H1 (cell line): Measurements from ENCODE around the gene TMEM44. TPM values are rescaled to one million over a fixed set of nuclear protein-coding genes. Genes with fewer than 3 reads are reported as not detected.

Experiments used
- CTCF ChIA-PET: fragments of 300-600 bp; sonication (Branson Sonifier 250); formaldehyde crosslinking; loops from one replicate; lab custom pipeline; 2021; ENCODE audit not compliant: partially characterized antibody; lab: Charles Lee
- POLR2A ChIA-PET: fragments of 300-600 bp; sonication (Branson Sonifier 250); formaldehyde crosslinking; loops from one replicate; lab custom pipeline; 2021; ENCODE audit warnings: inconsistent platforms; ENCODE audit not compliant: partially characterized antibody; lab: Charles Lee
- DNase-seq, 2 experiments: peaks; one replicate each; pipeline versions ENCODE4 v3.0.0 to v3.0.0-alpha.2; 2010 to 2022; ENCODE audit warnings: low spot score in 2 of 2, low read depth in 1 of 2, mixed read lengths in 1 of 2
- FAIRE-seq: peaks from 2 replicates; lab custom pipeline; 2011; peaks lifted over from hg19 to GRCh38; lab: Jason Lieb, UNC
- H2AFZ ChIP-seq: 2 replicates; pipeline ENCODE4 v1.8.1; 2012; ENCODE audit warnings: low read length, inconsistent platforms
- H2AK5ac ChIP-seq: 2 replicates; pipeline ENCODE4 v1.6.1; 2013; ENCODE audit warnings: low read depth, low read length
- H2BK120ac ChIP-seq: replicated peaks from 2 replicates; pipeline ENCODE3; 2013; ENCODE audit warnings: low read depth, low read length, inconsistent platforms
- H2BK12ac ChIP-seq: 2 replicates; pipeline ENCODE4 v1.6.1; 2013; ENCODE audit warnings: low read depth, low read length
- H2BK15ac ChIP-seq: 2 replicates; pipeline ENCODE4 v1.6.1; 2013; ENCODE audit warnings: low read length
- H2BK20ac ChIP-seq: 2 replicates; pipeline ENCODE4 v1.6.1; 2013; ENCODE audit warnings: low read length
- H2BK5ac ChIP-seq: 2 replicates; pipeline ENCODE4 v1.6.1; 2013; ENCODE audit warnings: low read depth, low read length
- H3K14ac ChIP-seq: 2 replicates; pipeline ENCODE4 v1.6.1; 2013; ENCODE audit warnings: inconsistent platforms; ENCODE audit not compliant: insufficient read length
- H3K18ac ChIP-seq: 2 replicates; pipeline ENCODE4 v1.6.1; 2013; ENCODE audit warnings: low read length; ENCODE audit errors: extremely low read depth
- H3K23ac ChIP-seq: 2 replicates; pipeline ENCODE4 v1.6.1; 2013; ENCODE audit warnings: inconsistent platforms; ENCODE audit not compliant: insufficient read length
- H3K23me2 ChIP-seq: 2 replicates; pipeline ENCODE4 v1.6.1; 2013; ENCODE audit warnings: low read depth, low read length
- H3K27ac ChIP-seq: 2 replicates; pipeline ENCODE4 v1.6.1; 2011; ENCODE audit warnings: low read depth, low read length, inconsistent platforms
- H3K27me3 ChIP-seq, 4 experiments: replicated peaks in 1 of 4; 1 replicate in 1 of 4; 2 replicates in 3 of 4; pipeline versions ENCODE4 v1.6.1 to v1.8.1; 2011 to 2013; ENCODE audit warnings: low read length in 3 of 4, mild to moderate bottlenecking in 3 of 4, inconsistent platforms in 2 of 4, mixed read lengths in 2 of 4, moderate library complexity in 1 of 4; ENCODE audit not compliant: control insufficient read depth in 3 of 4, insufficient read depth in 3 of 4; ENCODE audit errors: extremely low read depth in 1 of 4
- H3K36me3 ChIP-seq, 4 experiments: 2 replicates each; pipeline versions ENCODE4 v1.6.1 to v1.8.1; 2011 to 2013; ENCODE audit warnings: mild to moderate bottlenecking in 4 of 4, low read length in 3 of 4, moderate library complexity in 2 of 4, control low read depth in 1 of 4, inconsistent platforms in 1 of 4; ENCODE audit not compliant: insufficient read depth in 4 of 4, control insufficient read depth in 2 of 4
- H3K4ac ChIP-seq: replicated peaks from 2 replicates; pipeline ENCODE3; 2013; ENCODE audit warnings: low read length, low read depth, mixed read lengths, inconsistent platforms; ENCODE audit not compliant: insufficient read length
- H3K4me1 ChIP-seq, 4 experiments: replicated peaks in 1 of 4; 1 replicate in 1 of 4; 2 replicates in 3 of 4; pipeline versions ENCODE4 v1.6.1 to v1.8.1; 2011 to 2013; ENCODE audit warnings: low read length in 3 of 4, inconsistent platforms in 2 of 4, mixed read lengths in 1 of 4; ENCODE audit not compliant: insufficient read depth in 4 of 4, control insufficient read depth in 3 of 4
- H3K4me2 ChIP-seq, 2 experiments: 2 replicates each; pipeline versions ENCODE4 v1.6.1 to v1.8.1; 2011 to 2013; ENCODE audit warnings: low read depth in 2 of 2, low read length in 2 of 2, control low read depth in 1 of 2, inconsistent platforms in 1 of 2, mild to moderate bottlenecking in 1 of 2; ENCODE audit not compliant: insufficient read depth in 1 of 2
- H3K4me3 ChIP-seq, 4 experiments: fragments of 200-600, 300-600 bp in 1 of 4; sonication (generic), shearing (Covaris generic), sonication (Bioruptor Twin) in 1 of 4; 2 replicates each; pipeline versions ENCODE4 v1.5.1 to v1.8.1; 2011 to 2016; ENCODE audit warnings: low read length in 4 of 4, low read depth in 3 of 4, control low read depth in 2 of 4, inconsistent platforms in 2 of 4, mild to moderate bottlenecking in 2 of 4, mixed read lengths in 1 of 4, moderate library complexity in 1 of 4; ENCODE audit not compliant: insufficient read depth in 2 of 4; ENCODE audit errors: extremely low read depth in 1 of 4
- H3K56ac ChIP-seq: replicated peaks from 2 replicates; pipeline ENCODE3; 2013; ENCODE audit warnings: low read depth, mild to moderate bottlenecking, mixed read lengths, low read length, inconsistent platforms; ENCODE audit not compliant: insufficient read length
- H3K79me1 ChIP-seq: 2 replicates; pipeline ENCODE4 v1.6.1; 2013; ENCODE audit warnings: low read depth, low read length, control low read depth
- H3K79me2 ChIP-seq, 2 experiments: 2 replicates each; pipeline versions ENCODE4 v1.6.1 to v1.8.1; 2012 to 2013; ENCODE audit warnings: low read length in 2 of 2, mild to moderate bottlenecking in 2 of 2, inconsistent platforms in 1 of 2; ENCODE audit not compliant: insufficient read depth in 2 of 2, control insufficient read depth in 1 of 2
- H3K9ac ChIP-seq, 4 experiments: replicated peaks in 1 of 4; 1 replicate in 1 of 4; 2 replicates in 3 of 4; pipeline versions ENCODE4 v1.6.1 to v1.8.1; 2011 to 2013; ENCODE audit warnings: low read depth in 3 of 4, low read length in 3 of 4, control low read depth in 2 of 4, mild to moderate bottlenecking in 2 of 4, moderate library complexity in 2 of 4, inconsistent platforms in 1 of 4; ENCODE audit errors: extremely low read depth in 1 of 4
- H3K9me3 ChIP-seq, 2 experiments: 2 replicates each; pipeline versions ENCODE4 v1.6.1 to v1.8.1; 2012 to 2013; ENCODE audit warnings: mild to moderate bottlenecking in 2 of 2, moderate library complexity in 2 of 2, control low read depth in 1 of 2, inconsistent platforms in 1 of 2, low read depth in 1 of 2, low read length in 1 of 2, mixed read lengths in 1 of 2; ENCODE audit not compliant: insufficient read depth in 2 of 2
- H4K20me1 ChIP-seq, 2 experiments: replicated peaks in 1 of 2; 2 replicates each; pipeline versions ENCODE3 to v1.8.1; 2011 to 2013; ENCODE audit warnings: inconsistent platforms in 2 of 2, low read length in 2 of 2, mild to moderate bottlenecking in 1 of 2; ENCODE audit not compliant: insufficient read depth in 2 of 2, control insufficient read depth in 1 of 2
- H4K5ac ChIP-seq: 2 replicates; pipeline ENCODE4 v1.6.1; 2013; ENCODE audit warnings: low read length, low read depth, mixed read lengths, inconsistent platforms; ENCODE audit not compliant: insufficient read length
- H4K8ac ChIP-seq: 2 replicates; pipeline ENCODE4 v1.8.0; 2013; ENCODE audit warnings: mild to moderate bottlenecking, moderate library complexity, low read length, inconsistent platforms; ENCODE audit not compliant: insufficient read depth; ENCODE audit errors: extremely low read depth
- H4K91ac ChIP-seq: replicated peaks from 2 replicates; pipeline ENCODE3; 2013; ENCODE audit warnings: low read length, mixed read lengths, inconsistent platforms; ENCODE audit not compliant: insufficient read length
- BCL11A ChIP-seq, 2 experiments: IDR thresholded peaks; one replicate each; pipeline ENCODE4 v1.6.1; 2011; ENCODE audit warnings: low read depth in 2 of 2, low read length in 2 of 2, mild to moderate bottlenecking in 2 of 2
- CEBPB ChIP-seq: IDR thresholded peaks from 2 replicates; pipeline ENCODE4 v1.6.1; 2012; ENCODE audit warnings: low read depth, low read length
- CHD2 ChIP-seq: IDR thresholded peaks from 2 replicates; pipeline ENCODE4 v1.6.1; 2012; ENCODE audit warnings: low read length, improper control_type of control experiment
- CREB1 ChIP-seq: IDR thresholded peaks from 2 replicates; pipeline ENCODE4 v1.6.1; 2012; ENCODE audit warnings: inconsistent platforms
- EP300 ChIP-seq, 2 experiments: IDR thresholded peaks; 1 replicate in 1 of 2; 2 replicates in 1 of 2; pipeline ENCODE4 v1.6.1; 2011 to 2012; ENCODE audit warnings: low read depth in 2 of 2, low read length in 2 of 2, mild to moderate bottlenecking in 2 of 2, borderline replicate concordance in 1 of 2, inconsistent platforms in 1 of 2, moderate library complexity in 1 of 2
- HDAC6 ChIP-seq: IDR thresholded peaks from one replicate; pipeline ENCODE4 v1.7.1; 2012; ENCODE audit warnings: low read depth, mild to moderate bottlenecking, inconsistent platforms, low read length, moderate library complexity
- POLR2A ChIP-seq, 2 experiments: IDR thresholded peaks; 1 replicate in 1 of 2; 2 replicates in 1 of 2; pipeline ENCODE4 v1.6.1; 2011; ENCODE audit warnings: low read depth in 2 of 2, low read length in 2 of 2, mild to moderate bottlenecking in 2 of 2; ENCODE audit errors: control extremely low read depth in 1 of 2
- POU5F1 ChIP-seq: IDR thresholded peaks from 2 replicates; pipeline ENCODE4 v1.6.1; 2011; ENCODE audit warnings: low read depth, mild to moderate bottlenecking, low read length, moderate library complexity
- RAD21 ChIP-seq, 2 experiments: IDR thresholded peaks in 1 of 2; conservative IDR thresholded peaks in 1 of 2; 2 replicates each; pipeline ENCODE4 v1.6.1; 2011; ENCODE audit warnings: low read depth in 2 of 2, low read length in 2 of 2, improper control_type of control experiment in 1 of 2, inconsistent platforms in 1 of 2, mild to moderate bottlenecking in 1 of 2, moderate library complexity in 1 of 2
- RXRA ChIP-seq: IDR thresholded peaks from 2 replicates; pipeline ENCODE4 v1.6.1; 2011; ENCODE audit warnings: low read depth, mild to moderate bottlenecking, low read length, moderate library complexity; ENCODE audit not compliant: insufficient read depth
- SP1 ChIP-seq: IDR thresholded peaks from 2 replicates; pipeline ENCODE4 v1.6.1; 2011; ENCODE audit warnings: low read depth, low read length
- SRF ChIP-seq: IDR thresholded peaks from 2 replicates; pipeline ENCODE4 v1.6.1; 2011; ENCODE audit warnings: mild to moderate bottlenecking, low read depth, low read length, moderate library complexity
- YY1 ChIP-seq: IDR thresholded peaks from 2 replicates; pipeline ENCODE4 v1.6.1; 2011; ENCODE audit warnings: low read depth, mild to moderate bottlenecking, low read length
- WGBS, 2 experiments: shearing (Covaris generic) in 1 of 2; methylation state at CpG; one replicate each; pipeline versions ENCODE4 v1.1.6 to v1.1.7; 2013 to 2015; ENCODE audit warnings: low lambda C conversion rate in 2 of 2, mixed read lengths in 2 of 2, inconsistent platforms in 1 of 2, low coverage in 1 of 2, missing lambda C conversion rate in 1 of 2; ENCODE audit not compliant: insufficient replicate concordance in 2 of 2, insufficient coverage in 1 of 2, insufficient read length in 1 of 2; ENCODE audit errors: extremely low coverage in 1 of 2, missing lambda C conversion rate in 1 of 2; 5-methylcytosine and 5-hydroxymethylcytosine counted together
- polyA plus RNA-seq, 7 experiments: library from polyadenylated mRNA; depleted of rRNA in 3 of 7; stranded (reverse) in 5 of 7; unstranded in 2 of 7; fragments of >200 nt in 5 of 7; fragments of 200-250 nt in 2 of 7; gene quantifications; 1 replicate in 5 of 7; 2 replicates in 1 of 7; 4 replicates in 1 of 7; pipeline versions ENCODE4 v1.2.1 to v1.2.3, GENCODE V29; 2011 to 2013; ENCODE audit warnings: missing spikeins in 2 of 7, mixed read lengths in 2 of 7
- total RNA-seq: library from RNA; stranded (reverse); fragmentation: NEBNext Ultra II Directional; extraction: Animal tissue kit (Norgen Biotek cat#: 25700); gene quantifications from 2 replicates; pipeline ENCODE4 v1.2.1, GENCODE V29; 2021
- TF ChIP-seq, protein P1 (sequence below): IDR thresholded peaks from 2 replicates; pipeline ENCODE4 v1.6.1; 2012; ENCODE audit warnings: inconsistent platforms

TMEM44 gene
- total and polyA plus RNA-seq, 2 of the 8 experiments (the other 6 are each of a cell fraction or from before 2014, with no cell fraction given), result 14.0 to 16.7 TPM

DNA sequence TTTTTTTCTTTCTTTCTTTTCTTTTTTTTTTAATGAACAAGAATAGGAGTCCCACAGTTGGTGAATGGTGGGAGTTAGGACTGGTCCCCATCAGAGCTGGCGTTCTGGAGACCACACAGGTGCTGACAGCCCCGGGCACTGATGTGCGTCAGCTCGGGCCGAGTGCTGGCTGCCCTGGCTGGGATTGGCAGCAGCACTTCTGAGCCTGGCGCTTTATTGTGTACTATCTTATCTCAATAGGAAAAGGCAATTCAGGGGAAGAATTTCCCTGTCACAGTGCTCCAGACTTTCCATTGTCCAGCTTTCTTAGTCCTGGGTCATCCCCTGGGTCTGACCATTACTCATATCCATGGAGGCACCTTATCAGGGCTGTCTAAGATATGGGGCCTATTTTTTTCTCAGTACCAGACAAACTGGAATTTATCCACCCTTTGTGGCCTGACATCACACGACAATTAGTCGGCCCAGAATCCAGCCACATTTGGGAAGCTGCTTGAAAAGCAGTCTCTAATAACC lies 54.1 kb downstream of the TMEM44 start:
- no peak overlapping the region for H3K23ac ChIP-seq
- H3K18ac ChIP-seq, result no peak overlapping the region
- H3K4me3 ChIP-seq, result no peak overlapping the region
- DNase-seq (no peak), FAIRE-seq (no peak)
- no peaks in the 10 kb centered on the region for H3K36me3 ChIP-seq
- no peaks in the 10 kb centered on the region for H3K27me3 ChIP-seq
- no peaks in the 10 kb centered on the region for H3K79me1 ChIP-seq
- no peak overlapping the region for H2BK12ac ChIP-seq
- H2BK15ac ChIP-seq, result no peak overlapping the region
- H4K8ac ChIP-seq, result no peak overlapping the region
- no peak overlapping the region for H2BK120ac ChIP-seq
- POLR2A ChIA-PET, result interaction anchor here (0.6 to 1.0 kb wide), 2 partner anchors 91 to 183 kb away, joined by 3 to 4 read pairs; no protein-coding TSS in a partner anchor
- no peak overlapping the region for H2BK5ac ChIP-seq
- H3K9ac ChIP-seq, result no peak overlapping the region
- no peak overlapping the region for H3K4ac ChIP-seq
- H3K14ac ChIP-seq, result no peak overlapping the region
- H3K4me2 ChIP-seq, result no peak overlapping the region
- no peak overlapping the region for H2BK20ac ChIP-seq
- no peaks in the 10 kb centered on the region for H3K4me1 ChIP-seq
- CTCF ChIA-PET, result interaction anchor here (0.7 to 1.4 kb wide), 3 partner anchors 15 to 65 kb away, joined by 3 to 5 read pairs (median 3); no protein-coding TSS in a partner anchor
- H2AK5ac ChIP-seq, result no peak overlapping the region
- H4K20me1 ChIP-seq, result no peaks in the 10 kb centered on the region
- 87% methylated on average over 8 of the region's 8 CpGs; no CpG with 5 or more reads in 1 of the 2 experiments for WGBS, 2 experiments
- no peaks in the 10 kb centered on the region for H3K23me2 ChIP-seq
- no peak overlapping the region for H3K27ac ChIP-seq
- H2AFZ ChIP-seq, result no peak overlapping the region
- H3K9me3 ChIP-seq, result no peaks in the 10 kb centered on the region
- H4K91ac ChIP-seq, result no peak overlapping the region
- TF ChIP-seq POLR2A (IDR thresholded peaks at IDR 0.05; ENCODE audit: control extremely low read depth in 1 of 2, low read depth in 2 of 2, low read length in 2 of 2) (no peak), RXRA (no peak), SP1 (no peak), SRF (no peak), POU5F1 (no peak), RAD21 (IDR thresholded peaks at IDR 0.05 in 1 of 2, conservative IDR thresholded peaks at IDR 0.05 in 1 of 2; ENCODE audit: low read depth in 2 of 2, low read length in 2 of 2) (no peak), CEBPB (no peak), CREB1 (no peak), CHD2 (no peak), HDAC6 (no peak), BCL11A (IDR thresholded peaks at IDR 0.05; ENCODE audit: low read depth in 2 of 2, low read length in 2 of 2) (no peak), EP300 (IDR thresholded peaks at IDR 0.05; ENCODE audit: borderline replicate concordance in 1 of 2, low read depth in 2 of 2, low read length in 2 of 2) (no peak), YY1 (no peak)
- TF ChIP-seq, protein P1, sequence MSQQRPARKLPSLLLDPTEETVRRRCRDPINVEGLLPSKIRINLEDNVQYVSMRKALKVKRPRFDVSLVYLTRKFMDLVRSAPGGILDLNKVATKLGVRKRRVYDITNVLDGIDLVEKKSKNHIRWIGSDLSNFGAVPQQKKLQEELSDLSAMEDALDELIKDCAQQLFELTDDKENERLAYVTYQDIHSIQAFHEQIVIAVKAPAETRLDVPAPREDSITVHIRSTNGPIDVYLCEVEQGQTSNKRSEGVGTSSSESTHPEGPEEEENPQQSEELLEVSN, result no peak
- no peaks in the 10 kb centered on the region for H3K79me2 ChIP-seq
- no peak overlapping the region for H3K56ac ChIP-seq
- H4K5ac ChIP-seq, result no peak overlapping the region
